ENCODE data around the gene GPR142.

Gene GPR142

DNA sequence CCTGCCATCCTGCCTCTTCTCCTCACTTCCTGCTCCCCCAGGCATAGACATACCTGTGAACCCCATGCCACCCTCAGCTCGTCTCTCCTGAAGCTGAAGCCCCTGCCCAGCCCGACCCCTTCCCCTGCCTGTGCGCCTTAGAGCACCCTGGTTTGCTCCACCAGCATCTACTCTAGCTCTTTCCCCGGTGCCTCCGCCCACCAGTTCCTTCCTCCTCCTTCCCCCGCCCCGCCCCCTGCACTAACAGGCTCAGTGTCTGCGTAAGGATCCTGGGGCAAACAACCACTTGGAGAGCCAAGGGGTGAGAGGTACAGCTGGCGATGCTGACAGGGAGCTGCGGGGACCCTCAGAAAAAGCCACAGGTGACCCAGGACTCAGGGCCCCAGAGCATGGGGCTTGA lies 1.9 kb downstream of the GPR142 start:
- H3K9me3 ChIP-seq (ENCODE audit: insufficient read depth, low read depth, low read length), result no peaks in the 10 kb centered on the region
- no peak overlapping the region for H3K4me2 ChIP-seq (ENCODE audit: low read depth, low read length, poor library complexity, severe bottlenecking)
- TF ChIP-seq, protein P1, sequence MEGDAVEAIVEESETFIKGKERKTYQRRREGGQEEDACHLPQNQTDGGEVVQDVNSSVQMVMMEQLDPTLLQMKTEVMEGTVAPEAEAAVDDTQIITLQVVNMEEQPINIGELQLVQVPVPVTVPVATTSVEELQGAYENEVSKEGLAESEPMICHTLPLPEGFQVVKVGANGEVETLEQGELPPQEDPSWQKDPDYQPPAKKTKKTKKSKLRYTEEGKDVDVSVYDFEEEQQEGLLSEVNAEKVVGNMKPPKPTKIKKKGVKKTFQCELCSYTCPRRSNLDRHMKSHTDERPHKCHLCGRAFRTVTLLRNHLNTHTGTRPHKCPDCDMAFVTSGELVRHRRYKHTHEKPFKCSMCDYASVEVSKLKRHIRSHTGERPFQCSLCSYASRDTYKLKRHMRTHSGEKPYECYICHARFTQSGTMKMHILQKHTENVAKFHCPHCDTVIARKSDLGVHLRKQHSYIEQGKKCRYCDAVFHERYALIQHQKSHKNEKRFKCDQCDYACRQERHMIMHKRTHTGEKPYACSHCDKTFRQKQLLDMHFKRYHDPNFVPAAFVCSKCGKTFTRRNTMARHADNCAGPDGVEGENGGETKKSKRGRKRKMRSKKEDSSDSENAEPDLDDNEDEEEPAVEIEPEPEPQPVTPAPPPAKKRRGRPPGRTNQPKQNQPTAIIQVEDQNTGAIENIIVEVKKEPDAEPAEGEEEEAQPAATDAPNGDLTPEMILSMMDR (conservative IDR thresholded peaks at IDR 0.05; ENCODE audit: low read length), result no peak
- TF ChIP-seq EZH2phosphoT487 (IDR thresholded peaks at IDR 0.05; ENCODE audit: borderline replicate concordance), result no peak
- H3K4me1 ChIP-seq (ENCODE audit: insufficient read depth, low read length, poor library complexity, severe bottlenecking), result no peaks in the 10 kb centered on the region
- no peaks in the 10 kb centered on the region for H3K79me2 ChIP-seq (ENCODE audit: insufficient read depth, low read length)
- H4K20me1 ChIP-seq (ENCODE audit: insufficient read depth, low read length, poor library complexity, severe bottlenecking), result no peaks in the 10 kb centered on the region
- H3K4me3 ChIP-seq (ENCODE audit: low read length, poor library complexity, severe bottlenecking), result no peak overlapping the region
- H3K36me3 ChIP-seq (ENCODE audit: insufficient read depth, low read length), result no peaks in the 10 kb centered on the region
- no peaks in the 10 kb centered on the region for H3F3A ChIP-seq (ENCODE audit: low read depth)
- H3K9me2 ChIP-seq (replicated peaks; ENCODE audit: low read depth, low read length), result no peaks in the 10 kb centered on the region
- H2AFZ ChIP-seq (ENCODE audit: low read length), result no peak overlapping the region
- H3K27me3 ChIP-seq (ENCODE audit: insufficient read depth, low read length, poor library complexity, severe bottlenecking), result no peaks in the 10 kb centered on the region
- H3K9ac ChIP-seq (ENCODE audit: low read depth, low read length, poor library complexity, severe bottlenecking), result no peak overlapping the region

DNA sequence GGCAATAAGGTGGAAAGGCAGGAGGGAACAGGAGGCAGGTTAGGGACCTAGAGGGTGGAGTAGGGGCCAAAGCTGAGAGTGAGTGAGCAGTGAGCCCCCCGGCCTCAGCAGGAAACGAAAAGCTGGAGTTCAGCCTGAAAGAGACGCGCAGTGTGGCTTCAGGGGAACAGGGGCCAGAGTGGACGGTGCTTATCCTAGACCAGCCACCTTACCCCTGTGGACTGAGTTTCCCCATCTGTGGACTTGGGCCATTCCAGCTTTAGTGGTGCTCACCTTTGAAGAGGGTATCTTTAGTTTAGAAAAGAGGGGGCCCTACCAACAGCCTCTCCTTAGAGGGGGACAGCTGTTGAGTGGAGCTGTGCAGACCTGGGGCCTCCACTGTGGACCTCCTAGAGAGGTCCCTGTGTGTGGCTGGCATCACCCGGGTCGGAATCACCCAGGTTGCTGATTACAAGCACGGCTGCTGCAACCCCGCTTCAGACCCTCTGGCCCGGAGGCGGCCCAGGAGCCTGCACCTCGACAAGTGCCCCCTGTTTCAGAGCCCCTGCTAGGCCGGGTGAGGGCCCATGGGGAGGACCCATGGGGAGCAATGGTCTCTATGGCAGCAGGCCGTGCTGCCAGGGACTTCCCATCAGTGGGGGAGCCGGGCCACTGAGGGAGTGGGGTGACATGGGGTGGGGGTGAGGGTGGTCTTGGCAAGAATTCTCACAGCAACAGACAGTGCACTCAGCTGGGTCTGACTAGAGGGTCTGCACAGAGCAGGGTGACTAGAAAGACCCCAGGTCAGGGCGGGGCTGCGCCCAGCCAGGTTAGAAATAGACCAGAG lies 2.6 kb downstream of the GPR142 start:
- Histone ChIP-seq H3K4me3 (ENCODE audit: low read length, poor library complexity, severe bottlenecking) (no peak overlapping the region), H3K9me3 (ENCODE audit: insufficient read depth, low read depth, low read length) (no peaks in the 10 kb centered on the region), H3K79me2 (ENCODE audit: insufficient read depth, low read length) (no peaks in the 10 kb centered on the region), H3K4me1 (ENCODE audit: insufficient read depth, low read length, poor library complexity, severe bottlenecking) (no peaks in the 10 kb centered on the region), H3K27me3 (ENCODE audit: insufficient read depth, low read length, poor library complexity, severe bottlenecking) (no peaks in the 10 kb centered on the region), H3F3A (ENCODE audit: low read depth) (no peaks in the 10 kb centered on the region), H3K4me2 (ENCODE audit: low read depth, low read length, poor library complexity, severe bottlenecking) (no peak overlapping the region), H3K9ac (ENCODE audit: low read depth, low read length, poor library complexity, severe bottlenecking) (no peak overlapping the region), H4K20me1 (ENCODE audit: insufficient read depth, low read length, poor library complexity, severe bottlenecking) (no peaks in the 10 kb centered on the region), H3K36me3 (ENCODE audit: insufficient read depth, low read length) (no peaks in the 10 kb centered on the region), H3K9me2 (replicated peaks; ENCODE audit: low read depth, low read length) (no peaks in the 10 kb centered on the region), H2AFZ (ENCODE audit: low read length) (no peak overlapping the region)
- TF ChIP-seq EZH2phosphoT487 (IDR thresholded peaks at IDR 0.05; ENCODE audit: borderline replicate concordance), result no peak
- TF ChIP-seq, protein P1 (conservative IDR thresholded peaks at IDR 0.05; ENCODE audit: low read length), result no peak

DNA sequence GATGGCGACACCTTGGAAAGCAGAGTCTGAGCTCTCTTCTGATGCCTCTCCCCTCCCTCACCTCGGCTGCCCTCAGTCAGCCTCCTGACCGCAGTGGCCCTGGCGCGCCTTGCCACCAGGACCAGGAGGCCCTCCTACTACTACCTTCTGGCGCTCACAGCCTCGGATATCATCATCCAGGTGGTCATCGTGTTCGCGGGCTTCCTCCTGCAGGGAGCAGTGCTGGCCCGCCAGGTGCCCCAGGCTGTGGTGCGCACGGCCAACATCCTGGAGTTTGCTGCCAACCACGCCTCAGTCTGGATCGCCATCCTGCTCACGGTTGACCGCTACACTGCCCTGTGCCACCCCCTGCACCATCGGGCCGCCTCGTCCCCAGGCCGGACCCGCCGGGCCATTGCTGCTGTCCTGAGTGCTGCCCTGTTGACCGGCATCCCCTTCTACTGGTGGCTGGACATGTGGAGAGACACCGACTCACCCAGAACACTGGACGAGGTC lies 4.4 kb downstream of the GPR142 start:
- Histone ChIP-seq H3K4me1 (ENCODE audit: insufficient read depth, low read length, poor library complexity, severe bottlenecking) (no peaks in the 10 kb centered on the region), H3K27me3 (ENCODE audit: insufficient read depth, low read length, poor library complexity, severe bottlenecking) (no peaks in the 10 kb centered on the region), H3K9me3 (ENCODE audit: insufficient read depth, low read depth, low read length) (no peaks in the 10 kb centered on the region), H2AFZ (ENCODE audit: low read length) (no peak overlapping the region), H4K20me1 (ENCODE audit: insufficient read depth, low read length, poor library complexity, severe bottlenecking) (no peaks in the 10 kb centered on the region), H3K36me3 (ENCODE audit: insufficient read depth, low read length) (no peaks in the 10 kb centered on the region), H3F3A (ENCODE audit: low read depth) (no peaks in the 10 kb centered on the region), H3K9ac (ENCODE audit: low read depth, low read length, poor library complexity, severe bottlenecking) (no peak overlapping the region), H3K4me3 (ENCODE audit: low read length, poor library complexity, severe bottlenecking) (no peak overlapping the region), H3K4me2 (ENCODE audit: low read depth, low read length, poor library complexity, severe bottlenecking) (no peak overlapping the region), H3K9me2 (replicated peaks; ENCODE audit: low read depth, low read length) (no peaks in the 10 kb centered on the region), H3K79me2 (ENCODE audit: insufficient read depth, low read length) (no peaks in the 10 kb centered on the region)
- TF ChIP-seq, protein P1 (conservative IDR thresholded peaks at IDR 0.05; ENCODE audit: low read length), result no peak
